A673 (cell line): ENCODE results near the gene CATSPERB.

Experiments used
- CTCF ChIP-seq: fragments of 300-800, 200-600 bp; sonication (generic); conservative IDR thresholded peaks from 2 replicates; pipeline ENCODE4 v1.5.1; 2017; ENCODE audit warnings: low read depth, mild to moderate bottlenecking, antibody characterized with exemption, low read length, moderate library complexity, mixed read lengths
- EZH2 ChIP-seq: fragments of 200-600 bp; sonication (generic); IDR thresholded peaks from 2 replicates; pipeline ENCODE4 v1.6.1; 2017; ENCODE audit warnings: borderline replicate concordance, low read depth, mild to moderate bottlenecking, mixed read lengths, antibody characterized with exemption, low read length; ENCODE audit not compliant: poor library complexity, severe bottlenecking

- no peak for TF ChIP-seq CTCF
- TF ChIP-seq EZH2, result no peak
Measured at GRCh38 chr14:91732859-91733477, 1.1 kb upstream of the CATSPERB start.
